ENCODE results near the gene SERPINA3. TPM values are rescaled to one million over a fixed set of nuclear protein-coding genes. Genes with fewer than 3 reads are reported as not detected.
"Not testable (repeated sequence)": the region's sequence is repeated elsewhere in the genome, so short reads cannot be mapped to it uniquely, and the experiment has no call there.

Gene SERPINA3
- total RNA-seq, 1 donor from 2014 or later: not detected

DNA sequence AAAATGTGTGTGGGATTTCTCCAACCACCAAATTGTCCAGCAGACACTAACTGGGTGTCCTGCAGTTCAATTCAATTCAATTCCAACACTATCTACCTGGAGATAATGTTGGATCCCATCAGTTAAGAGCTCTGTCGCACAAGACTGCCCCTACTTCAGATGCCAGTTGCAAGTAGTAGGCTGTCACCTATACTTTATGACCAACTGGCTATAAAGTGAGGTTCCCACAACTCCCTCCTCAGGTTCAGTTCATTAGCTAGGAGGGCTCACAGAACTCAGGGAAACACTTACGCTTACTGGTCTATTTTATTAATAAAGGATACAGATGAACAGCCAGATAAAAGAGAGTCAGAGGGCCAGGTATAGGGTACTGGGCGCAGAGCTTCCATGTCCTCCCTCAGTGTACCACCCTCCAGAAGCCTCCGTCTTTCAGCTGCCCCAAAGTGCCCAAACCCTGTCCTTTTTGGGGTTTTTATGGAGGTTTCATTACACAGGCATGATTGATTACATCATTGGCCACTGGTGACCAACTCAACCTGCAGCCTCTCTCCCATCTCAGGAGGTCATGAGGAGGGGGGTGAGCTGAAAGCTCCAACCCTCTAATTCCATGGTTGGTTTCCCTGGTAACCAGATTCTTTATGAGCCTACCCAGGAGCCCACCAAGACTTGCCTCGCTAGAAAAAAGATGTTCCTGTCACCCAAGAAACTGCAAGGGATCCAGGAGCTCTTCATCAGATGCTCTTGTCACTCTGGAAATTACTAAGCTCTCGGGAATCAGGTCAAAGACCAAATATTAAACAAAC is 38.5 kb upstream of the SERPINA3 start:
- Mint-ChIP-seq H3K9me3 (no peaks in the 10 kb centered on the region), H3K4me3 (no peak overlapping the region), H3K27ac (no peak overlapping the region), H3K36me3 (no peaks in the 10 kb centered on the region), H3K27me3 (ENCODE audit: insufficient read depth, low read depth) (peaks cover 5% of the 10 kb centered on the region), H3K4me1 (peaks cover 20% of the 10 kb centered on the region)
- Histone ChIP-seq H3K4me1 (no peaks in the 10 kb centered on the region), H3K4me3 (no peak overlapping the region), H2AFZ (replicated peaks) (no peak overlapping the region), H3K4me2 (no peak overlapping the region), H4K20me1 (ENCODE audit: low read depth) (no peaks in the 10 kb centered on the region), H3F3A (ENCODE audit: low read depth) (no peaks in the 10 kb centered on the region), H3K36me3 (no peaks in the 10 kb centered on the region), H3K27me3 (no peaks in the 10 kb centered on the region), H3K9me3 (ENCODE audit: low read depth) (no peaks in the 10 kb centered on the region), H3K79me2 (ENCODE audit: low read depth) (no peaks in the 10 kb centered on the region), H3K9ac (no peak overlapping the region), H3K27ac (no peak overlapping the region)
- DNase-seq (ENCODE audit: low spot score): no peak
- TF ChIP-seq, protein P1, sequence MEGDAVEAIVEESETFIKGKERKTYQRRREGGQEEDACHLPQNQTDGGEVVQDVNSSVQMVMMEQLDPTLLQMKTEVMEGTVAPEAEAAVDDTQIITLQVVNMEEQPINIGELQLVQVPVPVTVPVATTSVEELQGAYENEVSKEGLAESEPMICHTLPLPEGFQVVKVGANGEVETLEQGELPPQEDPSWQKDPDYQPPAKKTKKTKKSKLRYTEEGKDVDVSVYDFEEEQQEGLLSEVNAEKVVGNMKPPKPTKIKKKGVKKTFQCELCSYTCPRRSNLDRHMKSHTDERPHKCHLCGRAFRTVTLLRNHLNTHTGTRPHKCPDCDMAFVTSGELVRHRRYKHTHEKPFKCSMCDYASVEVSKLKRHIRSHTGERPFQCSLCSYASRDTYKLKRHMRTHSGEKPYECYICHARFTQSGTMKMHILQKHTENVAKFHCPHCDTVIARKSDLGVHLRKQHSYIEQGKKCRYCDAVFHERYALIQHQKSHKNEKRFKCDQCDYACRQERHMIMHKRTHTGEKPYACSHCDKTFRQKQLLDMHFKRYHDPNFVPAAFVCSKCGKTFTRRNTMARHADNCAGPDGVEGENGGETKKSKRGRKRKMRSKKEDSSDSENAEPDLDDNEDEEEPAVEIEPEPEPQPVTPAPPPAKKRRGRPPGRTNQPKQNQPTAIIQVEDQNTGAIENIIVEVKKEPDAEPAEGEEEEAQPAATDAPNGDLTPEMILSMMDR (IDR thresholded peaks at IDR 0.05): no peak
- TF ChIP-seq EZH2 (IDR thresholded peaks at IDR 0.05) (no peak), EZH2phosphoT487 (IDR thresholded peaks at IDR 0.05) (no peak)

- Histone ChIP-seq H3K79me2 (ENCODE audit: low read depth) (no peaks in the 10 kb centered on the region), H3K36me3 (no peaks in the 10 kb centered on the region), H3F3A (ENCODE audit: low read depth) (no peaks in the 10 kb centered on the region), H3K27ac (no peak overlapping the region), H4K20me1 (ENCODE audit: low read depth) (no peaks in the 10 kb centered on the region), H3K4me1 (no peaks in the 10 kb centered on the region), H3K4me3 (no peak overlapping the region), H2AFZ (replicated peaks) (no peak overlapping the region), H3K4me2 (no peak overlapping the region), H3K9ac (no peak overlapping the region), H3K27me3 (no peaks in the 10 kb centered on the region), H3K9me3 (ENCODE audit: low read depth) (no peaks in the 10 kb centered on the region)
- peaks cover 5% of the 10 kb centered on the region for H3K27me3 Mint-ChIP-seq (ENCODE audit: insufficient read depth, low read depth)
- H3K4me3 Mint-ChIP-seq: no peak overlapping the region
- TF ChIP-seq EZH2phosphoT487 (IDR thresholded peaks at IDR 0.05): no peak
- TF ChIP-seq EZH2 (IDR thresholded peaks at IDR 0.05): no peak
- TF ChIP-seq, protein P1 (IDR thresholded peaks at IDR 0.05): no peak
- no peak for DNase-seq (ENCODE audit: low spot score)
- H3K27ac Mint-ChIP-seq: no peak overlapping the region
- no peaks in the 10 kb centered on the region for H3K36me3 Mint-ChIP-seq
- H3K9me3 Mint-ChIP-seq: no peaks in the 10 kb centered on the region
- peaks cover 20% of the 10 kb centered on the region for H3K4me1 Mint-ChIP-seq
These were observed 37.9 kb upstream of the SERPINA3 start for GRCh38 chr14:94574336-94574735.

DNA sequence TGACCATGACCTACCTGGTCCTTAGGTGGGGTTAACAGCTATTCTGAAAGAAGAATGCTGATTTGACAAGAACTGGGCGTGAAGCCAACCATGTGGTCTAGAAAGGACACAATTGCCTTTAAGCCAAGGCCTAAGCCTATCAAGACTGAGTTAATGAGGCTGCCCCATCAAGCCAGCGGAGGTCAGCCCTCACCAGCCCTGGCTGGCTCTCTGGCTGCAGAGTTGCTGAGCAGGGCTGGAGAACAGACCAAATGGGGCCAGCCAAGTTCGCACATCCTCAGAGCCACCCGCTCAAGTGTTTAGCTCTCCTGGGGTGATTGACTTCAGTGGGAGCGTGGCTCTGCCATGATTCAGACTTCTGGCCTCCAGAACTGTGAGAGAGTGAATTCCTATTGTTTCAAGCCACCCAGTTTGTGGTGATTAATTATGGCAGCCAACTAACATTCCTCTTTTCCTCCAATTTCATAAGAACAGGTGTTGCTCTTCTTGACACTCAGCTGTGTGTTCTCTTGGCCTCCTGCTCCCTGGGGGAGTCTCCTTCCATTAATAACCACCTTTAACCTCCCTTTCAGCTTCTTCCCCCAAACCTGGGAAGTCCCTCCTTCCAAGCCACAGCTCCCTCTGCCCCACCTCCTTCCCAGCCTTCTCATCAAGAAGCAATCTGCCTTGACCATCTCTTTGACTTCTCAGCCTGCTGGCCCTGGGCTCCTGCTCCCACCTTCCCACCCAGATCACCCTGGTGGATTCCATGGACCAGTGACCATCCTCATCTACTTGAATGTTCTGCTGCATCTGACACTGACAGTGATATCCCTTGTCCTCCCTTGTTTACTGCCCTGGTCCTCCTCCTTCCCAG is 36.2 kb upstream of the SERPINA3 start:
- Histone ChIP-seq H4K20me1 (ENCODE audit: low read depth) (no peaks in the 10 kb centered on the region), H3K4me3 (no peak overlapping the region), H3K4me1 (no peaks in the 10 kb centered on the region), H3K9me3 (ENCODE audit: low read depth) (no peaks in the 10 kb centered on the region), H3K9ac (no peak overlapping the region), H3K79me2 (ENCODE audit: low read depth) (no peaks in the 10 kb centered on the region), H3K4me2 (no peak overlapping the region), H2AFZ (replicated peaks) (no peak overlapping the region), H3K27me3 (no peaks in the 10 kb centered on the region), H3K27ac (no peak overlapping the region), H3K36me3 (no peaks in the 10 kb centered on the region), H3F3A (ENCODE audit: low read depth) (no peaks in the 10 kb centered on the region)
- Mint-ChIP-seq H3K9me3 (no peaks in the 10 kb centered on the region), H3K27ac (no peak overlapping the region), H3K4me3 (no peak overlapping the region), H3K4me1 (peaks cover 20% of the 10 kb centered on the region), H3K36me3 (no peaks in the 10 kb centered on the region), H3K27me3 (ENCODE audit: insufficient read depth, low read depth) (peaks cover 5% of the 10 kb centered on the region)
- no peak for DNase-seq (ENCODE audit: low spot score)
- no peak for TF ChIP-seq EZH2 (IDR thresholded peaks at IDR 0.05)
- TF ChIP-seq, protein P1 (IDR thresholded peaks at IDR 0.05): no peak
- TF ChIP-seq EZH2phosphoT487 (IDR thresholded peaks at IDR 0.05): no peak

DNA sequence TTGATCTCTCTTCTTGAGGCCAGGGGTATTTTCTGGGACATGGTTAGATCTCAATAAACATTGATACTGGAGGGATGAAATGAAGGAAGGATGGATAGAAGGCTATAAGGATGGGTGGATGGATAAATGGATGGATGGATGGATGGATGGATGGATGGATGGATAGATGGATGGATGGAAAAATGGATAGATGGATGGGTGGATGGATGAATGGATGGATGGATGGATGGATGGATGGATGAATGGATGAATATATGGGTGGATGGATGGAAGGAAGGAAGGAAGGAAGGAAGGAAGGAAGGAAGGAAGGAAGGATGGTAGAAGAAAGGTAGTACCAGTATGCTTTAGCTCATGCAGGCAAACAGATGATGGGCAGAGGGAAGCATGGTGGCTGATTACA is 34.7 kb upstream of the SERPINA3 start:
- H3K4me1 Mint-ChIP-seq: peaks cover 18% of the 10 kb centered on the region
- H3F3A ChIP-seq (ENCODE audit: low read depth); H2AFZ ChIP-seq (replicated peaks); H3K27me3 Mint-ChIP-seq (ENCODE audit: insufficient read depth, low read depth); H3K9me3 Mint-ChIP-seq; H4K20me1 ChIP-seq (ENCODE audit: low read depth); H3K4me1 ChIP-seq; H3K9ac ChIP-seq; H3K79me2 ChIP-seq (ENCODE audit: low read depth); H3K9me3 ChIP-seq (ENCODE audit: low read depth); H3K36me3 ChIP-seq; H3K27ac Mint-ChIP-seq; H3K4me3 ChIP-seq; H3K4me3 Mint-ChIP-seq; H3K36me3 Mint-ChIP-seq; H3K27ac ChIP-seq; H3K4me2 ChIP-seq; DNase-seq (ENCODE audit: low spot score); H3K27me3 ChIP-seq: not testable (repeated sequence)
